H9 (cell line): Measurements from ENCODE around the gene CMTM4. TPM values are rescaled to one million over a fixed set of nuclear protein-coding genes. Genes with fewer than 3 reads are reported as not detected.

Source experiments
- DNase-seq: peaks from one replicate; pipeline ENCODE4 v3.0.0-alpha.2; 2017
- H2AFZ ChIP-seq: one replicate; pipeline ENCODE4 v1.6.1; 2013; ENCODE audit warnings: mild to moderate bottlenecking, low read length, control low read depth, moderate library complexity
- H2AK5ac ChIP-seq: 2 replicates; pipeline ENCODE4 v1.6.1; 2013; ENCODE audit warnings: low read length, control low read depth, mixed read lengths; ENCODE audit not compliant: insufficient read length
- H2BK120ac ChIP-seq: one replicate; pipeline ENCODE4 v1.6.1; 2013; ENCODE audit warnings: low read depth, mild to moderate bottlenecking, low read length, control low read depth, inconsistent platforms; ENCODE audit not compliant: poor library complexity, severe bottlenecking
- H2BK12ac ChIP-seq: 2 replicates; pipeline ENCODE4 v1.6.1; 2013; ENCODE audit warnings: low read length, control low read depth, mixed read lengths, low read depth; ENCODE audit not compliant: insufficient read length
- H2BK15ac ChIP-seq: 2 replicates; pipeline ENCODE4 v1.6.1; 2013; ENCODE audit warnings: low read depth, low read length, control low read depth
- H2BK20ac ChIP-seq: one replicate; pipeline ENCODE4 v1.6.1; 2013; ENCODE audit warnings: low read depth, mild to moderate bottlenecking, low read length, control low read depth, inconsistent platforms; ENCODE audit not compliant: poor library complexity, severe bottlenecking
- H2BK5ac ChIP-seq: 2 replicates; pipeline ENCODE4 v1.6.1; 2013; ENCODE audit warnings: low read length, control low read depth, mixed read lengths; ENCODE audit not compliant: insufficient read length
- H3K14ac ChIP-seq: 2 replicates; pipeline ENCODE4 v1.6.1; 2013; ENCODE audit warnings: low read length, control low read depth; ENCODE audit not compliant: insufficient read depth
- H3K18ac ChIP-seq: 2 replicates; pipeline ENCODE4 v1.6.1; 2013; ENCODE audit warnings: low read depth, mild to moderate bottlenecking, mixed read lengths, low read length, control low read depth; ENCODE audit not compliant: insufficient read length
- H3K23ac ChIP-seq: 2 replicates; pipeline ENCODE4 v1.6.1; 2013; ENCODE audit warnings: low read length, control low read depth, mixed read lengths, low read depth; ENCODE audit not compliant: insufficient read length
- H3K23me2 ChIP-seq: 2 replicates; pipeline ENCODE4 v1.6.1; 2013; ENCODE audit warnings: low read depth, mild to moderate bottlenecking, mixed read lengths, low read length, control low read depth; ENCODE audit not compliant: insufficient read length, poor library complexity, severe bottlenecking
- H3K27ac ChIP-seq: 2 replicates; pipeline ENCODE4 v1.5.1; 2013; ENCODE audit warnings: low read length, control low read depth, mixed read lengths, low read depth; ENCODE audit not compliant: insufficient read length
- H3K27me3 ChIP-seq: 2 replicates; pipeline ENCODE4 v1.6.1; 2013; ENCODE audit warnings: low read length, control low read depth, inconsistent platforms; ENCODE audit not compliant: insufficient read depth
- H3K4ac ChIP-seq: 2 replicates; pipeline ENCODE4 v1.6.1; 2013; ENCODE audit warnings: low read depth, mild to moderate bottlenecking, control low read depth, inconsistent platforms, low read length, moderate library complexity
- H3K4me1 ChIP-seq: 2 replicates; pipeline ENCODE4 v1.6.1; 2013; ENCODE audit warnings: low read length, control low read depth, inconsistent platforms; ENCODE audit not compliant: insufficient read depth
- H3K4me2 ChIP-seq: 2 replicates; pipeline ENCODE4 v1.6.1; 2013; ENCODE audit warnings: low read length, control low read depth, mixed read lengths; ENCODE audit not compliant: insufficient read length, insufficient read depth
- H3K56ac ChIP-seq: 2 replicates; pipeline ENCODE4 v1.6.1; 2013; ENCODE audit warnings: low read depth, mild to moderate bottlenecking, mixed read lengths, low read length, control low read depth; ENCODE audit not compliant: insufficient read length
- H3K79me1 ChIP-seq: 2 replicates; pipeline ENCODE4 v1.6.1; 2013; ENCODE audit warnings: low read depth, mild to moderate bottlenecking, moderate library complexity, low read length, control low read depth, inconsistent platforms; ENCODE audit not compliant: insufficient read depth, poor library complexity, severe bottlenecking
- H3K79me2 ChIP-seq: 2 replicates; pipeline ENCODE4 v1.6.1; 2013; ENCODE audit warnings: low read length, control low read depth, inconsistent platforms; ENCODE audit not compliant: insufficient read depth
- H3K9ac ChIP-seq: 2 replicates; pipeline ENCODE4 v1.6.1; 2013; ENCODE audit warnings: low read length, control low read depth, mixed read lengths; ENCODE audit not compliant: insufficient read length; ENCODE audit errors: extremely low read depth
- H3K9me3 ChIP-seq: one replicate; pipeline ENCODE4 v1.6.1; 2013; ENCODE audit warnings: low read depth, low read length, inconsistent platforms; ENCODE audit not compliant: control insufficient read depth
- H3T11ph ChIP-seq: one replicate; pipeline ENCODE4 v1.6.1; 2013; ENCODE audit warnings: mild to moderate bottlenecking, low read length, control low read depth, inconsistent platforms
- H4K20me1 ChIP-seq: one replicate; pipeline ENCODE4 v1.6.1; 2013; ENCODE audit not compliant: control insufficient read depth, insufficient read length, insufficient read depth
- H4K5ac ChIP-seq: 2 replicates; pipeline ENCODE4 v1.6.1; 2013; ENCODE audit warnings: low read depth, mild to moderate bottlenecking, mixed read lengths, low read length, control low read depth; ENCODE audit not compliant: insufficient read length
- H4K8ac ChIP-seq: replicated peaks from 2 replicates; pipeline ENCODE4 v1.6.1; 2013; ENCODE audit warnings: low read length, control low read depth, mixed read lengths, low read depth; ENCODE audit not compliant: insufficient read length
- H4K91ac ChIP-seq: 2 replicates; pipeline ENCODE4 v1.6.1; 2013; ENCODE audit warnings: low read depth, mild to moderate bottlenecking, moderate library complexity, mixed read lengths, low read length, control low read depth; ENCODE audit not compliant: insufficient read length
- H3K27ac Mint-ChIP-seq, 3 experiments: 2 replicates in 2 of 3; 3 replicates in 1 of 3; pipeline ENCODE4 v1.8.0; 2020 to 2021; ENCODE audit warnings: mixed read lengths in 3 of 3, mild to moderate bottlenecking in 1 of 3, moderate library complexity in 1 of 3
- H3K27me3 Mint-ChIP-seq: 2 replicates; pipeline ENCODE4 v1.8.0; 2021; ENCODE audit warnings: low read depth, mild to moderate bottlenecking, moderate library complexity, mixed read lengths
- H3K36me3 Mint-ChIP-seq, 3 experiments: 2 replicates in 2 of 3; 3 replicates in 1 of 3; pipeline ENCODE4 v1.8.0; 2020 to 2021; ENCODE audit warnings: low read depth in 3 of 3, mixed read lengths in 3 of 3; ENCODE audit not compliant: insufficient read depth in 1 of 3
- H3K4me1 Mint-ChIP-seq, 2 experiments: 2 replicates each; pipeline ENCODE4 v1.8.0; 2020; ENCODE audit warnings: mixed read lengths in 2 of 2
- H3K4me3 Mint-ChIP-seq, 2 experiments: 2 replicates in 1 of 2; 3 replicates in 1 of 2; pipeline ENCODE4 v1.8.0; 2020 to 2021; ENCODE audit warnings: mild to moderate bottlenecking in 2 of 2, mixed read lengths in 2 of 2, moderate library complexity in 1 of 2
- H3K9me3 Mint-ChIP-seq, 2 experiments: 2 replicates in 1 of 2; 3 replicates in 1 of 2; pipeline ENCODE4 v1.8.0; 2020; ENCODE audit warnings: mild to moderate bottlenecking in 2 of 2, mixed read lengths in 2 of 2, moderate library complexity in 1 of 2
- WGBS: extraction: QIAGEN DNeasy Blood & Tissue Kit; methylation state at CpG from one replicate; pipeline ENCODE4 v1.1.7; 2013; ENCODE audit warnings: missing lambda C conversion rate, low lambda C conversion rate, mixed read lengths; ENCODE audit not compliant: insufficient read length; ENCODE audit errors: extremely low coverage; 5-methylcytosine and 5-hydroxymethylcytosine counted together
- total RNA-seq: library from RNA; stranded (reverse); gene quantifications from 2 replicates; pipeline ENCODE4 v1.2.1, GENCODE V29; 2021
- TF ChIP-seq, protein P1 (sequence below): fragments of 200-600 bp; sonication (generic); conservative IDR thresholded peaks from 3 replicates; pipeline ENCODE4 v1.8.0; 2021; ENCODE audit warnings: antibody characterized with exemption, mild to moderate bottlenecking

The CMTM4 gene
- total RNA-seq, 1 experiment from 2014 or later, result 40.5 TPM

DNA sequence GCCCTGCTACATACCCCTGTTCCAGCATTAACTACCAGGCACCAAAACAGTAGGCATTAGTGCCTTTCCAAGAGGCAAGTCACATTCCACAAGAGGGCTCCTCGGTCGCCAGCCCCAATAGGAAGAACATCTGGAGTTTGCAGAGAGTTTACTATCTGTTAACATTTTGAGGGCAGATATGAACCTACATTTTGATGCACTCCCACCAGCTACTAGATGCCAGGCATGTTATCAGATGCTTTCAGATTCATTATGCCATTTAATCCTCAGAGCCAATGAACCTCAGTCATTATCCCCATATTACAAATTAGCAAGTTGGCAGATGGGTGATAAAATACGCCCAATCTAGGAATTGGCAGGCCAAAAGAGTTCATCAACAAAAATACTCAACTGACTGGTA, 121.5 kb downstream of the CMTM4 start:
- Histone ChIP-seq H3K79me2 (no peaks in the 10 kb centered on the region), H3K9me3 (no peaks in the 10 kb centered on the region), H3K9ac (no peak overlapping the region), H3K79me1 (no peaks in the 10 kb centered on the region), H2BK20ac (no peak overlapping the region), H4K91ac (no peak overlapping the region), H2BK120ac (no peak overlapping the region), H3K23me2 (no peaks in the 10 kb centered on the region), H3K14ac (no peak overlapping the region), H3T11ph (no peak overlapping the region), H3K56ac (no peak overlapping the region), H3K4me2 (no peak overlapping the region), H2BK12ac (no peak overlapping the region), H2BK15ac (no peak overlapping the region), H3K4ac (no peak overlapping the region), H3K18ac (no peak overlapping the region), H3K23ac (no peak overlapping the region), H2AK5ac (no peak overlapping the region), H4K5ac (no peak overlapping the region), H4K20me1 (no peaks in the 10 kb centered on the region), H4K8ac (no peak overlapping the region), H3K27ac (no peak overlapping the region), H2BK5ac (no peak overlapping the region), H3K27me3 (peaks cover 13% of the 10 kb centered on the region; the same call in 1 of the 2 replicates), H2AFZ (no peak overlapping the region), H3K4me1 (no peaks in the 10 kb centered on the region; the same call in 1 of the 2 replicates)
- TF ChIP-seq, protein P1, sequence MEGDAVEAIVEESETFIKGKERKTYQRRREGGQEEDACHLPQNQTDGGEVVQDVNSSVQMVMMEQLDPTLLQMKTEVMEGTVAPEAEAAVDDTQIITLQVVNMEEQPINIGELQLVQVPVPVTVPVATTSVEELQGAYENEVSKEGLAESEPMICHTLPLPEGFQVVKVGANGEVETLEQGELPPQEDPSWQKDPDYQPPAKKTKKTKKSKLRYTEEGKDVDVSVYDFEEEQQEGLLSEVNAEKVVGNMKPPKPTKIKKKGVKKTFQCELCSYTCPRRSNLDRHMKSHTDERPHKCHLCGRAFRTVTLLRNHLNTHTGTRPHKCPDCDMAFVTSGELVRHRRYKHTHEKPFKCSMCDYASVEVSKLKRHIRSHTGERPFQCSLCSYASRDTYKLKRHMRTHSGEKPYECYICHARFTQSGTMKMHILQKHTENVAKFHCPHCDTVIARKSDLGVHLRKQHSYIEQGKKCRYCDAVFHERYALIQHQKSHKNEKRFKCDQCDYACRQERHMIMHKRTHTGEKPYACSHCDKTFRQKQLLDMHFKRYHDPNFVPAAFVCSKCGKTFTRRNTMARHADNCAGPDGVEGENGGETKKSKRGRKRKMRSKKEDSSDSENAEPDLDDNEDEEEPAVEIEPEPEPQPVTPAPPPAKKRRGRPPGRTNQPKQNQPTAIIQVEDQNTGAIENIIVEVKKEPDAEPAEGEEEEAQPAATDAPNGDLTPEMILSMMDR, result no peak
- Mint-ChIP-seq H3K9me3 (no peaks in the 10 kb centered on the region), H3K4me1 (peaks cover 10 to 12% of the 10 kb centered on the region in 2 experiments), H3K27me3 (peaks cover 31% of the 10 kb centered on the region), H3K36me3 (no peaks in the 10 kb centered on the region), H3K4me3 (no peak overlapping the region), H3K27ac (no peak overlapping the region; a peak in 1 of 7 replicates)
- WGBS, result no CpG with 5 or more reads among the region's 3 CpGs
- DNase-seq, result no peak
